Measurements from ENCODE around the gene CNOT6.
"Not testable (repeated sequence)": the region's sequence is repeated elsewhere in the genome, so short reads cannot be mapped to it uniquely, and the experiment has no call there.

CNOT6 gene

GRCh38 chr5:180471866-180472265 lies 22.3 kb upstream of the CNOT6 start:
- no peaks in the 10 kb centered on the region for H3K4me1 ChIP-seq (ENCODE audit: control insufficient read depth, insufficient read depth, low read length)
- H3K9me3 ChIP-seq (ENCODE audit: control insufficient read depth, insufficient read depth, low read length) = no peaks in the 10 kb centered on the region
- no peak for DNase-seq (ENCODE audit: low read depth, low spot score)
- H3K4me3 ChIP-seq (ENCODE audit: low read length) = no peak overlapping the region
- WGBS (ENCODE audit: insufficient coverage, insufficient read length) = no CpG with 5 or more reads among the region's 7 CpGs
- no peak overlapping the region for H3K27ac ChIP-seq (ENCODE audit: low read length)
- H3K27me3 ChIP-seq (ENCODE audit: control insufficient read depth, insufficient read depth, low read length) = no peaks in the 10 kb centered on the region
- no peaks in the 10 kb centered on the region for H3K36me3 ChIP-seq (ENCODE audit: control insufficient read depth, insufficient read depth, low read length)

DNA sequence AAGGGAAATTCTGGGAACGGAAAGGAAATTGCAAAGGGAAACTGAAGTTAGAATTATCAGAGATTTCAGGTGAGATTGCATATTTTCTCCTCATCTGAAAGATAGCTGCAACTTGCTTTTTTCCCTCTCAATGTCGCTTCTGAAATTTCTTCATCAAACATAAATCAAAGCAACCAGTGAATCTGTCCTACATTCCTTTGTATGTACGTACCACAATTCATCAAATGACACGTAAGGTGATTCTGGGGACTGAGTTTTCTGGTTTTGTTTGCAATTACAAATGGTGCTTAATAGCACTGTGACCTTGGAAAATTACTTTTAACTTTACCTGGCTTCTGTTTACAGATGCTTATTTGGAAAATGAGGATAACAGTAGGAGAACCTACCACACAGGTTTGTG lies 21.9 kb upstream of the CNOT6 start:
- H3K4me3 ChIP-seq (ENCODE audit: low read length) = no peak overlapping the region
- H3K27me3 ChIP-seq (ENCODE audit: control insufficient read depth, insufficient read depth, low read length) = no peaks in the 10 kb centered on the region
- no peak overlapping the region for H3K27ac ChIP-seq (ENCODE audit: low read length)
- H3K9me3 ChIP-seq (ENCODE audit: control insufficient read depth, insufficient read depth, low read length) = no peaks in the 10 kb centered on the region
- DNase-seq (ENCODE audit: low read depth, low spot score) = no peak
- WGBS (ENCODE audit: insufficient coverage, insufficient read length) = no CpG with 5 or more reads among the region's 4 CpGs
- H3K36me3 ChIP-seq (ENCODE audit: control insufficient read depth, insufficient read depth, low read length) = no peaks in the 10 kb centered on the region
- no peaks in the 10 kb centered on the region for H3K4me1 ChIP-seq (ENCODE audit: control insufficient read depth, insufficient read depth, low read length)

GRCh38 chr5:180473386-180473785 lies 20.8 kb upstream of the CNOT6 start:
- no CpG with 5 or more reads among the region's 8 CpGs for WGBS (ENCODE audit: insufficient coverage, insufficient read length)
- not testable (repeated sequence) for H3K27ac ChIP-seq (ENCODE audit: low read length); H3K27me3 ChIP-seq (ENCODE audit: control insufficient read depth, insufficient read depth, low read length); H3K4me3 ChIP-seq (ENCODE audit: low read length); H3K4me1 ChIP-seq (ENCODE audit: control insufficient read depth, insufficient read depth, low read length); H3K9me3 ChIP-seq (ENCODE audit: control insufficient read depth, insufficient read depth, low read length); H3K36me3 ChIP-seq (ENCODE audit: control insufficient read depth, insufficient read depth, low read length); DNase-seq (ENCODE audit: low read depth, low spot score)

DNA sequence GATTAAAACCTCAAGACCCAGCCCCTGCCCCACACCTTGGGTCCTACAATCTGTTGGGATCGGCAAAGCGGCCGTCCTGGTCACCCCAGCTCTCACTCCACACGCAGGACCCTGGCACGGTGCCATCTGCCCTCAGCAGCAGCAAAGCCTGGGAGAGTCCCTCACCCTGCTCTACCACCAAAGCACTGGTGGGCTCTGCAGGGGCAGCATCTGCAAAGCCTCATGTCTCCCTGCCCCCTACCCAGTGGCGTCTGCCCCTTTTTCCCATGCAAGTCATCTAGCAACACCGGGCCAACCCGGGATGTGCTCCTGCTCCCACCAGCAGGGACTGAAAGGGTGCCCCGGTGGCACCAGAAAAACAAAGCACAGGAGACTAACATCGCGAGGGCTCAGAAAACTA lies 19.6 kb upstream of the CNOT6 start:
- Histone ChIP-seq H3K4me1 (ENCODE audit: control insufficient read depth, insufficient read depth, low read length) (no peaks in the 10 kb centered on the region), H3K9me3 (ENCODE audit: control insufficient read depth, insufficient read depth, low read length) (no peaks in the 10 kb centered on the region), H3K27ac (ENCODE audit: low read length) (no peak overlapping the region), H3K4me3 (ENCODE audit: low read length) (no peak overlapping the region), H3K27me3 (ENCODE audit: control insufficient read depth, insufficient read depth, low read length) (no peaks in the 10 kb centered on the region), H3K36me3 (ENCODE audit: control insufficient read depth, insufficient read depth, low read length) (no peaks in the 10 kb centered on the region)
- no peak for DNase-seq (ENCODE audit: low read depth, low spot score)
- no CpG with 5 or more reads among the region's 11 CpGs for WGBS (ENCODE audit: insufficient coverage, insufficient read length)

GRCh38 chr5:180475969-180476524 lies 18.1 kb upstream of the CNOT6 start:
- H3K36me3 ChIP-seq (ENCODE audit: control insufficient read depth, insufficient read depth, low read length); H3K27ac ChIP-seq (ENCODE audit: low read length); H3K9me3 ChIP-seq (ENCODE audit: control insufficient read depth, insufficient read depth, low read length); H3K4me3 ChIP-seq (ENCODE audit: low read length); H3K4me1 ChIP-seq (ENCODE audit: control insufficient read depth, insufficient read depth, low read length); DNase-seq (ENCODE audit: low read depth, low spot score); H3K27me3 ChIP-seq (ENCODE audit: control insufficient read depth, insufficient read depth, low read length): not testable (repeated sequence)
- no CpG with 5 or more reads among the region's 20 CpGs for WGBS (ENCODE audit: insufficient coverage, insufficient read length)

GRCh38 chr5:180484813-180485212 lies 9.4 kb upstream of the CNOT6 start:
- H3K36me3 ChIP-seq (ENCODE audit: control insufficient read depth, insufficient read depth, low read length) = no peaks in the 10 kb centered on the region
- no peaks in the 10 kb centered on the region; the same call in 1 of the 2 replicates for H3K27me3 ChIP-seq (ENCODE audit: control insufficient read depth, insufficient read depth, low read length)
- no CpG with 5 or more reads among the region's 7 CpGs for WGBS (ENCODE audit: insufficient coverage, insufficient read length)
- no peaks in the 10 kb centered on the region for H3K4me1 ChIP-seq (ENCODE audit: control insufficient read depth, insufficient read depth, low read length)
- no peak overlapping the region for H3K4me3 ChIP-seq (ENCODE audit: low read length)
- no peaks in the 10 kb centered on the region for H3K9me3 ChIP-seq (ENCODE audit: control insufficient read depth, insufficient read depth, low read length)
- no peak overlapping the region for H3K27ac ChIP-seq (ENCODE audit: low read length)
- DNase-seq (ENCODE audit: low read depth, low spot score) = no peak

GRCh38 chr5:180486636-180487149 lies 7.5 kb upstream of the CNOT6 start:
- WGBS (ENCODE audit: insufficient coverage, insufficient read length) = no CpG with 5 or more reads among the region's 9 CpGs
- Histone ChIP-seq H3K27me3 (ENCODE audit: control insufficient read depth, insufficient read depth, low read length) (no peaks in the 10 kb centered on the region; the same call in 1 of the 2 replicates), H3K27ac (ENCODE audit: low read length) (no peak overlapping the region), H3K9me3 (ENCODE audit: control insufficient read depth, insufficient read depth, low read length) (no peaks in the 10 kb centered on the region), H3K4me3 (ENCODE audit: low read length) (no peak overlapping the region), H3K4me1 (ENCODE audit: control insufficient read depth, insufficient read depth, low read length) (peaks cover 2% of the 10 kb centered on the region; the same call in 1 of the 2 replicates), H3K36me3 (ENCODE audit: control insufficient read depth, insufficient read depth, low read length) (no peaks in the 10 kb centered on the region)
- DNase-seq (ENCODE audit: low read depth, low spot score) = no peak

- no CpG with 5 or more reads among the region's 5 CpGs for WGBS (ENCODE audit: insufficient coverage, insufficient read length)
- no peak for DNase-seq (ENCODE audit: low read depth, low spot score)
- no peak overlapping the region for H3K4me3 ChIP-seq (ENCODE audit: low read length)
- H3K4me1 ChIP-seq (ENCODE audit: control insufficient read depth, insufficient read depth, low read length) = peaks cover 2% of the 10 kb centered on the region; the same call in 1 of the 2 replicates
- no peak overlapping the region for H3K27ac ChIP-seq (ENCODE audit: low read length)
- H3K27me3 ChIP-seq (ENCODE audit: control insufficient read depth, insufficient read depth, low read length) = no peaks in the 10 kb centered on the region; the same call in 1 of the 2 replicates
- H3K36me3 ChIP-seq (ENCODE audit: control insufficient read depth, insufficient read depth, low read length) = no peaks in the 10 kb centered on the region
- H3K9me3 ChIP-seq (ENCODE audit: control insufficient read depth, insufficient read depth, low read length) = no peaks in the 10 kb centered on the region
Measured at GRCh38 chr5:180487556-180487955, 6.6 kb upstream of the CNOT6 start.

DNA sequence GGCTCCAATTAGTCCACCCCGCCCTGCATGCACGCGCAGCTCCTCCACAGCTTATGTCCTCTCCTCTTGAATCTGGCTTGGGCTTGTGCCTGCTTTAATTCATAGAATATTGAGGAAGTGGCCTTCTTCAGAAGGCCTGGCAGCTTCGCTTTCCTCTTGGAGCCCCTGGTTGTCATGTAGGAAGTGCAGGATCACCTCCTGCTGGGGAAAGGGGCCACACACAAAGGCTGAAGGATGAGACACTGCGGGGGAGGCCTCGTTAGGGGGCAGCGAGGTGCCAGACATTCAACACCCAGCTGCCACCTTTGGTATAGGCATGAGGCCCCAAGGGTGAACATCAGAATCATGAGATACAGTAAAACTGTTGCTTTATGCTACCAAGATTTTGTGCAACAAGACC lies 2.7 kb upstream of the CNOT6 start:
- DNase-seq (ENCODE audit: low read depth, low spot score) = no peak

DNA sequence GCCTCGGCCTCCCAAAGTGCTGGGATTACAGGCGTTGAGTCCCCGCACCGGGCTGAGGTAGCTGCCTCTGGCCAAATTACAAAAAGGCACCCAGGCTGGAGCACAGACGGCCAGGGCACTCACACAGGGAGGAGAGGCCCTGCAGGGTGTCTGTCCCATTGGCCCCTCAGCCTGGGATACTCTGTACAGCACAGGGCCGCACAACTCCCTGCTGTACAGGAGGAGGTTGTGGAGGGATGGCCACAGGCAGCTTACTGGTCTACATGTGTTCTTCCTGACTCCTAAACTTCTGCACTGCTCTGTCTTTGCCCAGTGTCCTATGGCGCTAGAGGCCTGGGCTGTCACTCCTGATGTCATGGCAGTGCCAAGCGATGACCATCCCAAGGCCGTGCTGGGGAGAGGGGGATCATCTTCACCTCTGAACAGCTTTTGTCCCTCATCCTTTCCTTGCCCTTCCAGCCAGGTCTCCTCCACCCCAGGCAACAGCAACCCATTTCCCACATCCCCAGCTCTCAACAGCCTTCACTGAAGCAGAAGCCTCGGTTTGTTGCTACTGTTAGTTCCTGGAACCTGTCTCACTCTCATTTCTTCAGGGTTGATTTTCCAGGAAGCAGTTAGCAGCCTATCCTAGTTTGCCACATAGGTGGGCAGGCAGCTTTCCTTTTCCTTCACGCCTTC lies 1.8 kb upstream of the CNOT6 start:
- no CpG with 5 or more reads among the region's 11 CpGs for WGBS (ENCODE audit: insufficient coverage, insufficient read length)
- no peak overlapping the region for H3K4me3 ChIP-seq (ENCODE audit: low read length)
- peaks cover 2% of the 10 kb centered on the region; the same call in 1 of the 2 replicates for H3K4me1 ChIP-seq (ENCODE audit: control insufficient read depth, insufficient read depth, low read length)
- H3K27ac ChIP-seq (ENCODE audit: low read length) = no peak overlapping the region
- DNase-seq (ENCODE audit: low read depth, low spot score) = no peak
- no peaks in the 10 kb centered on the region; the same call in 1 of the 2 replicates for H3K27me3 ChIP-seq (ENCODE audit: control insufficient read depth, insufficient read depth, low read length)
- no peaks in the 10 kb centered on the region for H3K9me3 ChIP-seq (ENCODE audit: control insufficient read depth, insufficient read depth, low read length)
- no peaks in the 10 kb centered on the region for H3K36me3 ChIP-seq (ENCODE audit: control insufficient read depth, insufficient read depth, low read length)

More for the DNA sequence above, 2.7 kb upstream of the CNOT6 start:
- no CpG with 5 or more reads among the region's 7 CpGs for WGBS (ENCODE audit: insufficient coverage, insufficient read length)
- no peaks in the 10 kb centered on the region for H3K36me3 ChIP-seq (ENCODE audit: control insufficient read depth, insufficient read depth, low read length)
- H3K4me1 ChIP-seq (ENCODE audit: control insufficient read depth, insufficient read depth, low read length) = peaks cover 2% of the 10 kb centered on the region; the same call in 1 of the 2 replicates
- H3K4me3 ChIP-seq (ENCODE audit: low read length) = no peak overlapping the region
- H3K27ac ChIP-seq (ENCODE audit: low read length) = no peak overlapping the region
- no peaks in the 10 kb centered on the region for H3K9me3 ChIP-seq (ENCODE audit: control insufficient read depth, insufficient read depth, low read length)
- no peaks in the 10 kb centered on the region; the same call in 1 of the 2 replicates for H3K27me3 ChIP-seq (ENCODE audit: control insufficient read depth, insufficient read depth, low read length)
